NK-92 (cell line): ENCODE data around the gene GCAT.

Experiments
- DNase-seq: peaks from one replicate; lab custom pipeline; 2025; ENCODE audit not compliant: unreplicated experiment; lab: John Stamatoyannopoulos, UW

GCAT gene

GRCh38 chr22:37842015-37842793 lies 34.5 kb downstream of the GCAT start:
- no peak for DNase-seq

GRCh38 chr22:37843741-37844089 lies 36.0 kb downstream of the GCAT start:
- DNase-seq: no peak

- no peak for DNase-seq
These were observed 37.2 kb downstream of the GCAT start for GRCh38 chr22:37844904-37845329.

- DNase-seq: no peak
These were observed 38.7 kb downstream of the GCAT start for GRCh38 chr22:37846433-37846832.

GRCh38 chr22:37848587-37849088 lies 40.9 kb downstream of the GCAT start:
- DNase-seq: no peak

GRCh38 chr22:37849089-37849751 lies 41.5 kb downstream of the GCAT start, which contains the start of gene EIF3L:
Gene EIF3L (plus strand): TSS chr22:37849419. CDS start chr22:37849450, 31 bp downstream.
- DNase-seq: no peak

- DNase-seq: no peak
These were observed 43.1 kb downstream of the GCAT start for GRCh38 chr22:37850801-37851200.

- no peak for DNase-seq
These were observed 44.7 kb downstream of the GCAT start for GRCh38 chr22:37852418-37852817.

GRCh38 chr22:37854946-37855345 lies 47.2 kb downstream of the GCAT start:
- DNase-seq: no peak

- no peak for DNase-seq
These were observed 47.7 kb downstream of the GCAT start for GRCh38 chr22:37855462-37855861.

- no peak for DNase-seq
These were observed 53.2 kb downstream of the GCAT start for GRCh38 chr22:37860796-37861421.

GRCh38 chr22:37862570-37863325 lies 55.0 kb downstream of the GCAT start:
- no peak for DNase-seq

GRCh38 chr22:37865510-37865909 lies 57.8 kb downstream of the GCAT start:
- no peak for DNase-seq
